B cell (primary cell): ENCODE measurements around the gene RNASE8. TPM values are rescaled to one million over a fixed set of nuclear protein-coding genes. Genes with fewer than 3 reads are reported as not detected.

Source experiments
- ATAC-seq: fragments of 200-7000 bp; cut with Tn5 transposase; one replicate; pipeline ENCODE4 v1.10.0; 2021; ENCODE audit warnings: low read depth, mild to moderate bottlenecking, moderate number of reproducible peaks, moderate library complexity
- CTCF ChIA-PET: fragments of 350-600 bp; sonication (Branson Sonifier 250); formaldehyde crosslinking; loops from one replicate; lab custom pipeline; 2021; ENCODE audit warnings: antibody characterized with exemption, inconsistent platforms; lab: Charles Lee
- POLR2A ChIA-PET: fragments of 350-600 bp; sonication (Branson Sonifier 250); formaldehyde crosslinking; loops from one replicate; lab custom pipeline; 2021; ENCODE audit warnings: antibody characterized with exemption; lab: Charles Lee
- DNase-seq: peaks from one replicate; pipeline ENCODE4 v3.0.0; 2013
- H2AFZ ChIP-seq: 2 replicates; pipeline ENCODE4 v1.6.1; 2012; ENCODE audit warnings: mild to moderate bottlenecking, low read depth, low read length; ENCODE audit not compliant: insufficient read depth, poor library complexity, severe bottlenecking
- H3K27ac ChIP-seq, 2 donors: 1 replicate in 1 of 2; 2 replicates in 1 of 2; pipeline ENCODE4 v1.5.1; 2012 to 2013; ENCODE audit warnings: low read length in 2 of 2, mild to moderate bottlenecking in 2 of 2, moderate library complexity in 1 of 2
- H3K27me3 ChIP-seq, 4 experiments: fragments of 200-600 bp in 1 of 4; sonication (generic) in 1 of 4; replicated peaks in 1 of 4; 1 replicate in 2 of 4; 2 replicates in 2 of 4; pipeline versions ENCODE4 v1.6.1 to v1.7.0; 2013 to 2016; ENCODE audit warnings: low read length in 3 of 4, mild to moderate bottlenecking in 2 of 4, mixed read lengths in 1 of 4, moderate library complexity in 1 of 4; ENCODE audit not compliant: insufficient read depth in 4 of 4, control insufficient read depth in 3 of 4; ENCODE audit errors: control extremely low read depth in 1 of 4
- H3K36me3 ChIP-seq, 2 experiments: replicated peaks in 1 of 2; 1 replicate in 1 of 2; 2 replicates in 1 of 2; pipeline versions ENCODE4 v1.6.1 to v1.7.1; 2013; ENCODE audit warnings: low read length in 1 of 2; ENCODE audit not compliant: insufficient read depth in 2 of 2, control insufficient read depth in 1 of 2; ENCODE audit errors: control extremely low read depth in 1 of 2, extremely low read depth in 1 of 2
- H3K4me1 ChIP-seq, 2 donors: fragments of 200-600 bp in 1 of 2; sonication (generic) in 1 of 2; 1 replicate in 1 of 2; 2 replicates in 1 of 2; pipeline versions ENCODE4 v1.5.1 to v1.6.1; 2013 to 2017; ENCODE audit warnings: low read length in 2 of 2; ENCODE audit not compliant: control insufficient read depth in 2 of 2, insufficient read depth in 2 of 2
- H3K4me2 ChIP-seq: replicated peaks from 2 replicates; pipeline ENCODE3; 2012; ENCODE audit warnings: mild to moderate bottlenecking, low read depth, low read length; ENCODE audit not compliant: poor library complexity, severe bottlenecking
- H3K4me3 ChIP-seq, 5 experiments: fragments of 200-600 bp in 1 of 5; sonication (generic) in 1 of 5; 1 replicate in 3 of 5; 2 replicates in 2 of 5; pipeline versions ENCODE4 v1.5.1 to v1.7.0; 2011 to 2016; ENCODE audit warnings: low read length in 4 of 5, mild to moderate bottlenecking in 4 of 5, low read depth in 2 of 5, control low read depth in 1 of 5, moderate library complexity in 1 of 5; ENCODE audit not compliant: insufficient read depth in 1 of 5; ENCODE audit errors: control extremely low read depth in 1 of 5, extremely low read depth in 1 of 5
- H3K79me2 ChIP-seq: fragments of 200-600 bp; sonication (generic); one replicate; pipeline ENCODE4 v1.6.0; 2016; ENCODE audit warnings: low read length; ENCODE audit not compliant: control insufficient read depth, insufficient read depth
- H3K9ac ChIP-seq: fragments of 200-600 bp; sonication (generic); 2 replicates; pipeline ENCODE4 v1.6.1; 2017; ENCODE audit warnings: mild to moderate bottlenecking, low read length, moderate library complexity
- H3K9me3 ChIP-seq, 3 donors: one replicate each; pipeline versions ENCODE4 v1.6.1 to v1.7.1; 2013; ENCODE audit warnings: low read length in 2 of 3; ENCODE audit not compliant: control insufficient read depth in 2 of 3, insufficient read depth in 1 of 3; ENCODE audit errors: control extremely low read depth in 1 of 3
- H4K20me1 ChIP-seq: 2 replicates; pipeline ENCODE4 v1.6.0; 2012; ENCODE audit warnings: mild to moderate bottlenecking, low read length; ENCODE audit not compliant: insufficient read depth, control insufficient read depth, poor library complexity, severe bottlenecking
- H3K27ac Mint-ChIP-seq: one replicate; pipeline ENCODE4 v1.8.0; 2021; ENCODE audit warnings: mixed read lengths
- H3K27me3 Mint-ChIP-seq: one replicate; pipeline ENCODE4 v1.8.0; 2021; ENCODE audit warnings: mixed read lengths
- H3K4me1 Mint-ChIP-seq: one replicate; pipeline ENCODE4 v1.8.0; 2021; ENCODE audit warnings: mixed read lengths
- H3K4me3 Mint-ChIP-seq: one replicate; pipeline ENCODE4 v1.8.0; 2021; ENCODE audit warnings: mixed read lengths
- H3K9me3 Mint-ChIP-seq: one replicate; pipeline ENCODE4 v1.8.0; 2022; ENCODE audit warnings: mixed read lengths; ENCODE audit not compliant: insufficient read depth
- CTCF ChIP-seq: fragments of 200-600 bp; IDR thresholded peaks from one replicate; pipeline ENCODE4 v1.8.0; 2022; ENCODE audit warnings: antibody characterized with exemption, mild to moderate bottlenecking
- EZH2 ChIP-seq: IDR thresholded peaks from 2 replicates; pipeline ENCODE4 v1.6.1; 2012; ENCODE audit warnings: borderline replicate concordance, low read depth, mild to moderate bottlenecking, moderate library complexity, low read length; ENCODE audit not compliant: insufficient read depth, poor library complexity, severe bottlenecking
- WGBS: methylation state at CpG from one replicate; pipeline ENCODE4 v1.1.5; 2013; ENCODE audit warnings: missing lambda C conversion rate; ENCODE audit not compliant: insufficient coverage; 5-methylcytosine and 5-hydroxymethylcytosine counted together
- intact Hi-C: fragments of 100-400 bp; cut with micrococcal nuclease; formaldehyde crosslinking; loops from one replicate; pipeline ENCODE4 v1.10.0; 2022
- polyA plus RNA-seq: library from polyadenylated mRNA; depleted of rRNA; stranded (reverse); fragments of >200 nt; gene quantifications from 2 replicates; pipeline ENCODE4 v1.2.3, GENCODE V29; 2012
- total RNA-seq, 2 donors: library from RNA; stranded (reverse); fragments of 120-200 nt in 1 of 2; gene quantifications; 1 replicate in 1 of 2; 2 replicates in 1 of 2; pipeline versions ENCODE4 v1.2.3 to v1.2.4, GENCODE V29; 2013 to 2022

The RNASE8 gene
- total and polyA plus RNA-seq, 2 donors (not counting 1 experiment from before 2014, with no cell fraction given) = not detected

- no peaks in the 10 kb centered on the region for H4K20me1 ChIP-seq
- H3K4me3 ChIP-seq = no peak overlapping the region
- H3K9me3 Mint-ChIP-seq = no peaks in the 10 kb centered on the region
- no peak overlapping the region for H2AFZ ChIP-seq
- H3K9me3 ChIP-seq = no peaks in the 10 kb centered on the region
- H3K36me3 ChIP-seq = no peaks in the 10 kb centered on the region
- no peaks in the 10 kb centered on the region for H3K4me1 Mint-ChIP-seq
- H3K4me2 ChIP-seq = no peak overlapping the region
- no peaks in the 10 kb centered on the region for H3K4me1 ChIP-seq
- no peak overlapping the region for H3K9ac ChIP-seq
- DNase-seq (no peak), ATAC-seq (no peak)
- H3K27me3 ChIP-seq = peaks cover 0 to 4% (median 0%) of the 10 kb centered on the region in 4 experiments
- ChIA-PET POLR2A (no interaction called here), CTCF (interaction anchor here (1.0 to 7.2 kb wide), 4 partner anchors 11 to 62 kb away, joined by 3 to 305 read pairs (median 4); no protein-coding TSS in a partner anchor)
- TF ChIP-seq CTCF (no peak), EZH2 (no peak)
- no peak overlapping the region for H3K27ac Mint-ChIP-seq
- H3K79me2 ChIP-seq = no peaks in the 10 kb centered on the region
- H3K27ac ChIP-seq = no peak overlapping the region
- 45% methylated on average over 8 of the region's 8 CpGs for WGBS
- intact Hi-C loops = no loop called here
- H3K27me3 Mint-ChIP-seq = peaks cover 52% of the 10 kb centered on the region
- no peak overlapping the region for H3K4me3 Mint-ChIP-seq
Observed at GRCh38 chr14:21042918-21043317, 14.7 kb upstream of the RNASE8 start.

- Histone ChIP-seq H3K9ac (no peak overlapping the region), H2AFZ (no peak overlapping the region), H3K27me3 (peaks cover 0 to 4% (median 0%) of the 10 kb centered on the region in 4 experiments), H3K4me3 (no peak overlapping the region), H3K4me1 (no peaks in the 10 kb centered on the region), H3K4me2 (no peak overlapping the region), H3K36me3 (no peaks in the 10 kb centered on the region), H3K79me2 (no peaks in the 10 kb centered on the region), H3K27ac (no peak overlapping the region), H4K20me1 (no peaks in the 10 kb centered on the region), H3K9me3 (no peaks in the 10 kb centered on the region)
- DNase-seq = no peak
- intact Hi-C loops = no loop called here
- Mint-ChIP-seq H3K27ac (no peak overlapping the region), H3K27me3 (peaks cover 54% of the 10 kb centered on the region), H3K4me1 (no peaks in the 10 kb centered on the region), H3K4me3 (no peak overlapping the region), H3K9me3 (no peaks in the 10 kb centered on the region)
- WGBS = 83% methylated on average over 1 of the region's 2 CpGs
- ChIA-PET CTCF (interaction anchor here (1.0 to 7.2 kb wide), 4 partner anchors 11 to 61 kb away, joined by 3 to 305 read pairs (median 4); no protein-coding TSS in a partner anchor), POLR2A (no interaction called here)
- no peak for ATAC-seq
- TF ChIP-seq CTCF = no peak
- TF ChIP-seq EZH2 = no peak
Observed at GRCh38 chr14:21043387-21043973, 14.1 kb upstream of the RNASE8 start.
